ENCODE data around the gene NRAS.

GRCh38 chr1:114707604-114708003, 9.0 kb downstream of the NRAS start:
- no peak for TF ChIP-seq CTCF (IDR thresholded peaks at IDR 0.05; ENCODE audit: low read depth, low read length)
- TF ChIP-seq EZH2phosphoT487 (IDR thresholded peaks at IDR 0.05; ENCODE audit: low read depth), result no peak

Data from OCI-LY3 (cell line).